NOMO-1 (cell line): ENCODE data around the gene INMT.

Source experiments
- DNase-seq, 2 experiments: peaks; one replicate each; lab custom pipeline; 2025; ENCODE audit not compliant: unreplicated experiment in 2 of 2; lab: John Stamatoyannopoulos, UW

Gene INMT

GRCh38 chr7:30779574-30779973 lies 27.6 kb downstream of the INMT start:
- DNase-seq, result no peak

GRCh38 chr7:30780941-30781340 lies 29.0 kb downstream of the INMT start:
- DNase-seq, result no peak

GRCh38 chr7:30782690-30783089 lies 30.8 kb downstream of the INMT start:
- no peak for DNase-seq

GRCh38 chr7:30785786-30786185 lies 33.9 kb downstream of the INMT start:
- DNase-seq, result no peak

- DNase-seq, result peak; percentile 25 to 56
Measured at GRCh38 chr7:30787486-30787885, 35.6 kb downstream of the INMT start.

GRCh38 chr7:30788640-30789333 lies 36.9 kb downstream of the INMT start:
- DNase-seq, result no peak

GRCh38 chr7:30789334-30789711 lies 37.4 kb downstream of the INMT start:
- DNase-seq, result peak in 1 of 2 experiments; percentile 32

GRCh38 chr7:30790356-30790755 lies 38.4 kb downstream of the INMT start:
- DNase-seq, result no peak

GRCh38 chr7:30791114-30791513 lies 39.2 kb downstream of the INMT start:
- DNase-seq, result no peak

GRCh38 chr7:30795161-30795948 lies 43.4 kb downstream of the INMT start:
- no peak for DNase-seq

GRCh38 chr7:30796105-30796869 lies 44.4 kb downstream of the INMT start:
- DNase-seq, result no peak

- no peak for DNase-seq
Measured at GRCh38 chr7:30797176-30798040, 45.5 kb downstream of the INMT start.

GRCh38 chr7:30799206-30799975 lies 47.5 kb downstream of the INMT start:
- peak; percentile 22 to 45 for DNase-seq

GRCh38 chr7:30799976-30800661 lies 48.2 kb downstream of the INMT start:
- DNase-seq, result no peak

GRCh38 chr7:30800785-30801252 lies 48.9 kb downstream of the INMT start:
- DNase-seq, result peak; percentile 19 to 48

GRCh38 chr7:30802812-30803211 lies 50.9 kb downstream of the INMT start:
- no peak for DNase-seq

- no peak for DNase-seq
Measured at GRCh38 chr7:30804078-30804661, 52.2 kb downstream of the INMT start.

GRCh38 chr7:30805081-30805691 lies 53.3 kb downstream of the INMT start:
- no peak for DNase-seq
